Activated CD8-positive, alpha-beta memory T cell treated with anti-CD3 and anti-CD28 coated beads for 24 hours (primary cell): ENCODE results near the gene RBM6.
"Not testable (repeated sequence)": the region's sequence is repeated elsewhere in the genome, so short reads cannot be mapped to it uniquely, and the experiment has no call there.

ENCODE experiments used
- DNase-seq: peaks from one replicate; pipeline ENCODE4 v3.0.0-alpha.2; 2020

Gene RBM6

GRCh38 chr3:49914906-49915305 is 25.0 kb upstream of the RBM6 start:
- no peak for DNase-seq

- DNase-seq = no peak
Observed at GRCh38 chr3:49916686-49917085, 23.3 kb upstream of the RBM6 start.

- not testable (repeated sequence) for DNase-seq
Observed at GRCh38 chr3:49917806-49918590, 22.0 kb upstream of the RBM6 start.

- no peak for DNase-seq
Observed at GRCh38 chr3:49924683-49925082, 15.3 kb upstream of the RBM6 start.

- no peak for DNase-seq
Observed at GRCh38 chr3:49925485-49925884, 14.5 kb upstream of the RBM6 start.

- DNase-seq = no peak
Observed at GRCh38 chr3:49926117-49926728, 13.7 kb upstream of the RBM6 start.

- DNase-seq = no peak
Observed at GRCh38 chr3:49927798-49928197, 12.2 kb upstream of the RBM6 start.

GRCh38 chr3:49928481-49929017 is 11.4 kb upstream of the RBM6 start:
- DNase-seq = no peak

- DNase-seq = peak; percentile 96
Observed at GRCh38 chr3:49929291-49930167, 10.4 kb upstream of the RBM6 start, which contains the start of gene MON1A. Gene MON1A (minus strand): TSS chr3:49929811. CDS start chr3:49913346, 16,465 bp downstream.

- DNase-seq = no peak
Observed at GRCh38 chr3:49930168-49930690, 9.7 kb upstream of the RBM6 start.

GRCh38 chr3:49930922-49931321 is 9.0 kb upstream of the RBM6 start:
- DNase-seq = no peak

- DNase-seq = not testable (repeated sequence)
Observed at GRCh38 chr3:49932281-49932680, 7.7 kb upstream of the RBM6 start.

GRCh38 chr3:49937090-49937489 is 2.9 kb upstream of the RBM6 start:
- no peak for DNase-seq

- no peak for DNase-seq
Observed at GRCh38 chr3:49940667-49941249, 808 bp downstream of the RBM6 start.

GRCh38 chr3:49942651-49943050 is 2.7 kb downstream of the RBM6 start:
- no peak for DNase-seq

GRCh38 chr3:49952924-49953323 is 13.0 kb downstream of the RBM6 start:
- no peak for DNase-seq

GRCh38 chr3:49955636-49956035 is 15.7 kb downstream of the RBM6 start:
- no peak for DNase-seq

GRCh38 chr3:49966233-49966942 is 26.4 kb downstream of the RBM6 start:
- DNase-seq = peak; percentile 33

GRCh38 chr3:49967291-49967690 is 27.3 kb downstream of the RBM6 start:
- no peak for DNase-seq

- DNase-seq = no peak
Observed at GRCh38 chr3:49968346-49968745, 28.4 kb downstream of the RBM6 start.

GRCh38 chr3:49972656-49973055 is 32.7 kb downstream of the RBM6 start:
- no peak for DNase-seq

- no peak for DNase-seq
Observed at GRCh38 chr3:49976942-49977341, 37.0 kb downstream of the RBM6 start.
